Glomerular visceral epithelial cell (primary cell): ENCODE measurements around the gene ASB3.

ENCODE experiments used
- DNase-seq: peaks from one replicate; pipeline ENCODE4 v3.0.0-alpha.2; 2016; ENCODE audit errors: extremely low spot score

Gene ASB3

DNA sequence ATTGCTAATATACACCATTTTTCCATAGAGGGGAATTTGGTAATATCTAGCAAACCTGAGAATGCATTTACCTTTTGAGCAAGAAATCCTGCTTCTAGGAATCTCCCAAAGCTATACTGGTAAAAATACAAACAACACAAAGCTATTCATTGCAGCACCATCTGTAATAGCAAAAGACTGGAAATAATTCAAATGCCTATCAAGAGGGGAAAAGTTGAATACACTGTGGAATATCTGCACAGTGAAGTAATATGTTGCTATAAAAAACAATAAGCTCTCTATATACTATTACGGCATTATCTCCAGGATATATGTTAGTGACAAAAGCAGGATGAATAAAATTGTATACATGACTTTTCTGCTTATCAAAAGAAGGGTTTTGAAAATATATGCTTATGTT lies 131.5 kb downstream of the ASB3 start:
- no peak for DNase-seq

- DNase-seq: no peak
Observed at GRCh38 chr2:53654396-53654795, 132.4 kb downstream of the ASB3 start.

GRCh38 chr2:53652131-53652530 lies 134.6 kb downstream of the ASB3 start:
- no peak for DNase-seq

GRCh38 chr2:53646788-53647187 lies 140.0 kb downstream of the ASB3 start:
- no peak for DNase-seq

GRCh38 chr2:53641290-53641689 lies 145.5 kb downstream of the ASB3 start:
- DNase-seq: no peak

DNA sequence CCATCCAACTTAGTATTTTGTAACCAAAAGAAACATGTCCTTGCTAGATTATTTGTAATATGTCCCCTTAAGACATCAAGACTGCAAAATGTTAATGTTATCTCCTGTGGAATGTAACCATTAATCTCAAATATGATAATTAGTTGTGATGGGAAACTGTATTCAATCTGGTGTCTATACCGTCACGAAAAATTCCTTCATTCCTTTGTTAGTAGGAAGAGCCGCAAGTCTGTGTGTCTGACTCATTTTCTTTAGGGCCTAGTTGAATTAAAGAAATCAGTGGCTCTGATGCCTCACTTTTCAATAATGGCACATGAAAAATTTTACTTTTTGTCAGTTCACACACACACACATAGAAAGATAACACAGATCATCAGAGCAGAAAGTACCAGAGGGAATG lies 146.3 kb downstream of the ASB3 start:
- DNase-seq: no peak

DNA sequence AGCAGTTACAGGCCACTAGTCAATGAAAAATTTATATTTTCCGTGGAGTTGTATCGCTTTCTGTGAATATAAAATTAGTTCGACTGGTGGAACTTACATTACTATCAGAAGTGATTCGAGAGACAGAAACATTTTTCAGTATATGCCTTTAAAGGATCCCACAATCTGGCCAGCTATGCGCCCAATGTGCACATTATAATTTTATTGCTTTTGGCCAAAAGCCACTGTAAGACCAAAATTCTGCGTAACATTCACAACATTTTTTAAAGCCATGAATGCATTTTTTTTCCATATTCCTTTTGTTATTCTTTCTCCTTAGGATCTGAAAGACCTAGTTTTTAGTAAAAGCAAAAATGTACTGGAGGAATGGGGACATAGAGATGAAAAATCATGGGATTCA lies 150.2 kb downstream of the ASB3 start:
- no peak for DNase-seq

DNA sequence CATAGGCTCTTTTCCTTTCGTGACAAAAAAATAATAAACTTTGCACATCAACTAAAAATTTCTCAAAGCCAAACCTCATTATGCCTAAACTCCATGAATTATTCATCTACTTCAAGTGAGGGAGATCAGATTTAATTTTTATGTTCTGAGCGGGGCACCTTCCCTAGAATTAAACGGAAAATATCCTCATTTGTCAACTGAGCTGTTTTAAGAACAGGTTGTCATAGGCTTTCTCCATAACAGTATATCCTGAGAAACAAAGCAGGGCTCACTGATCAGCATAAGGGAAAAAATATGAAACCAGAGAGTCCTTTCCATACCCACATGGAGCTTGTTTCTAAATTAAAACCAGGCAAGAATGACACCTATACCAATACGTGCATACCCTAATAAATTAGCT lies 150.6 kb downstream of the ASB3 start:
- DNase-seq: no peak

DNA sequence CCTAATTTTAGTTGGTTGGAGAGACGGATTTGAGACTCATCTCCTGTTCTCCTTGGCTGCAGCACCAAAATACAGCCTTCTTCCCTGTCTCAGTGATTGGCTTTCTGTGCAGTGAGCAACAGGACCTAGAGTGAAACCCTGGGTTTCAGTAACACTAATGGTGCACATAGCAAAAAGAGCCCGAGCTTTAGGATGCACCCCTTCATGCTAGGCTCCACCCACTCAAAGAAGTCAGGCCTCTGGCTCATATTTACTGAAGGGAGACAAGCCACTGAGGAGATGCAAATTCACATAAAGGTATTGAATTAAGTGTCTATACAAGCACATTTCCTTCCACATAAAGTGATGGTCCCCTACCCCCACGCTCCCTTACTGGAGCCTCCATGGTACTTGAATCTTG lies 151.1 kb downstream of the ASB3 start:
- no peak for DNase-seq

- DNase-seq: peak; percentile 1
Observed at GRCh38 chr2:53633441-53633840, 153.3 kb downstream of the ASB3 start.

DNA sequence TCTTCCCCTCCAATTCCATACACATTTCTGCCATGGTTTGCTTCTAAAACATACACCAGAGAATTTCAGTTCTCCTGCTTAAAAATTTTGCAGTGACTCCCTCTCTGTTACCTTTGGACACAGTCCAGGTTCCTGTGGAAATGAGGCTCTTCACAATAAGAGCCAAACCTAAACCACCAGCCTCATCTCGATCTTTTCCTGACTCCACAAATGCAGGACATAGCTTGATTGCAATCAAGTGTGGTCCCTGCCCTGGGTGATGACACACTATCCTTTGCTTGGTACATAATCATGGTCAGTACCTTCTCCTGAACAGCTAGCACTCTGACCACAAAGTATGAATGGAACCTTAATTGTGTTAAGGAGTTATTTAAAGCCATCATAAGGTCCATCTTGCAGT lies 154.0 kb downstream of the ASB3 start:
- DNase-seq: peak; percentile 82

DNA sequence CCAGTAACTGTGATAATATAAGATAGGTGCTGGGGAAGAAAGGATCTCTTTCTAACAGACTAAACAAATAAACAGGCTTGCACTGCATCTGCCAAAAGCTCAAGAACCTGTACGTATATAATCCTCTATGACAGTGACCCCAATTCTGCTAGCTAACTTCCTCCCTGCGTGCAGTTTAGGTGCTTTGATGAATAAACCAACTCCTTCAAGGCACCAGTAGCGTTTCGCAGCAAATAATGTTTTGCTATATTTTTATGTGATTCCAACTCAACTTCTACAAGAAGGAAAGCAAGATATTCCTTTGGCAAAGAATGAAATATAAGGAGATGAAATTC lies 154.7 kb downstream of the ASB3 start:
- no peak for DNase-seq

GRCh38 chr2:53631313-53632125 lies 155.2 kb downstream of the ASB3 start:
- no peak for DNase-seq

DNA sequence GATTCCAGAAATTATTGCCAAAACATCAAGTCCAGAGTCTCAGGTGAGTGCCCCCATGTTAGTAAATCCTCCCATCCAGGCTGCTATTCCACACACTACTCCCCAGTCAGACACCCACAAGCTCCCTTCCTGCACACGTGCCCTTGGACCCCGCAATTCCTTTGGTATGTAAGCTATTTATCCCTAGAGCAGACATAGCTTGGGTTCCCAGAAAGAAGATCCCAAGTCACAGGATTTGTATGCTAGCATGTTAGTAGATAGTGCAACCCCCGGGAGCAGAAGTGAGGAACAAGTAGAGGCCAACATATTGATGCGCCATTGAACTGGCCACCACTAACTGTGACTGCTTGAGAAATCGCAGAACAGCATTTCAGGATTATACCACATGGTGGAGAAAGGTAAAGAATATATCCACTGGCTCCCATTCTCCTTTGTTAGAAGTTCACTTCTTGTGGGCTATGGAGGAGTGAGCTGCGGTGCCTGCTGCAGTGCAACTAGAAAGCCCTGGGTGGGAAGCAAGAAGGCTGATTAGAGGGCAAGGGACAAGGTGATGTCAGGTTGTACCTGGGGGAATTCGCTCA lies 156.6 kb downstream of the ASB3 start:
- no peak for DNase-seq

DNA sequence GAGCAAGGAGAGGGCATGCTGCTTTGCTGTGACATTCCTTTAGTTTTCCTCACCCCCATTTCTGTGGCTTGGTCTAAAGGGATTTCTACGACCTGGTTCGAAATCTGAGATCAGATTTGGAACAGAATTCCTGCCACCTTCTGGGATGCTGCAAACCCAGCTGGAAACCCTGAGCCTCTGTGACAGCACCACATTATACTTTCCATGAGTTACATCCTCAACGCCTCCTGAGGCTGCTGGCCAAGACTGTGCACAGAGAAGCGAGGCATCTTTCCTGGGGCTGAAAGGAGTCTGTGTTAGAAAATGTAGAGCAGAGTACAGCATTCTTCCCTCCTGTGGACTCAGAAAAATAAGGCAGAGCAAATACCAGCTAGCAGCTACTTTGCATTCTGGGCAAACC lies 157.3 kb downstream of the ASB3 start:
- no peak for DNase-seq

DNA sequence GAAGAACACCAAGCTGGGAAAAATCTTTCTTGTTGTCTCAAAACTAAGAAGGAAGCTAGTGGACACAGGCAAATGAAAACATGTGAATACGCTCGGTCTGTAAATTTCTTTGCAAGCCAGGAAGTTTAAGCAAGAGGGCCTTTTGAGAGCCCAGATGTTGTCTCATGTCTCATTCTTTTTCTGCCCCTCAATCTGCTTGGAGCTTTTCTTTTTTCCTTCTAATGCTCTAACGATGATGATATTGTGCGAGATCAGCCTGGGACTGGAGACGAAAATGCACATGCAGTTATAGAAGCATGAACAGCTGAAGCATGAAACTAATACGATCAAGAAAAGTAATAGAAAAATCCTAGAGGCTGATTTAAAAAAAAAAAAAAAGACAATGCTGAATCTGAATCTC lies 157.8 kb downstream of the ASB3 start:
- DNase-seq: no peak

GRCh38 chr2:53622141-53622540 lies 164.6 kb downstream of the ASB3 start:
- no peak for DNase-seq

DNA sequence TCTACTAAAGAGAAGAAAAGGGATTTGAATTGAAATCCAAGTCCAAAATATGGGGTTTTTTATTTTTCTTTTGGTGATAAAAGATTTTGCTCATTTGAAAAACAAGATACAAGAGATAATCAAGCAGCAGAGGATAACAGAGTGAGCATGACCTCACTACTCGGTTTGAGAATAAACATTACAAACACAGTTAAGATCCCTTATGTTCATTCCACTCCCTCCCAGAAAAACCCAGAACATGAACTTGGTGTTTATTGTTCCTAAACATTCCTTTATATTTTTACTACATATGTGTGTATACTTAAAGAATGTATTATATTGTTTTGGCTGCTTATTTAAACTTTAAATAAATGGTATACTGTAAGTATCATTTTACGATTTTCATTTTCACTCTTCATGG lies 165.8 kb downstream of the ASB3 start:
- DNase-seq: no peak
